Measurements from ENCODE around the gene CTR9.
"Not testable (repeated sequence)": the region's sequence is repeated elsewhere in the genome, so short reads cannot be mapped to it uniquely, and the experiment has no call there.

The CTR9 gene

GRCh38 chr11:10807493-10808234, 56.6 kb downstream of the CTR9 start:
- intact Hi-C loops (cut with DNase I), result loop anchor here (2.0 to 10.0 kb wide), 4 partner anchors 51 to 207 kb away; partner anchors contain the start of genes CTR9 and ZBED5
- DNase-seq, result peak; percentile 55 to 91 (median 77)

- intact Hi-C loops (cut with DNase I), result loop anchor here (2.0 to 10.0 kb wide), 4 partner anchors 51 to 207 kb away; partner anchors contain the start of genes CTR9 and ZBED5
- no peak for DNase-seq
Measured at GRCh38 chr11:10808235-10808552, 57.1 kb downstream of the CTR9 start.

GRCh38 chr11:10808553-10809372, 57.7 kb downstream of the CTR9 start, which contains the start of gene EIF4G2:
TSS of gene EIF4G2 (minus strand) at chr11:10808926.
- intact Hi-C loops (cut with DNase I), result loop anchor here (2.0 to 10.0 kb wide), 4 partner anchors 50 to 206 kb away; partner anchors contain the start of genes CTR9 and ZBED5
- DNase-seq, result peak; percentile 97 to 100 (median 99)

- DNase-seq, result peak in 33 of 42 donors; percentile 33 to 77 (median 57)
- intact Hi-C loops (cut with DNase I), result loop anchor here (2.0 to 10.0 kb wide), 4 partner anchors 49 to 205 kb away; partner anchors contain the start of genes CTR9 and ZBED5
Measured at GRCh38 chr11:10809373-10810160, 58.5 kb downstream of the CTR9 start.

- intact Hi-C loops (cut with DNase I), result no loop called here
- no peak for DNase-seq
Measured at GRCh38 chr11:10813945-10814344, 62.9 kb downstream of the CTR9 start.

GRCh38 chr11:10818594-10818993, 67.5 kb downstream of the CTR9 start:
- DNase-seq, result no peak
- intact Hi-C loops (cut with DNase I), result no loop called here

- intact Hi-C loops (cut with DNase I); DNase-seq: not testable (repeated sequence)
Measured at GRCh38 chr11:10822491-10822890, 71.4 kb downstream of the CTR9 start.

- intact Hi-C loops (cut with DNase I), result no loop called here
- no peak for DNase-seq
Measured at GRCh38 chr11:10823152-10823579, 72.1 kb downstream of the CTR9 start.

- no peak for DNase-seq
- intact Hi-C loops (cut with DNase I), result no loop called here
Measured at GRCh38 chr11:10824888-10825287, 73.8 kb downstream of the CTR9 start.

- intact Hi-C loops (cut with DNase I), result no loop called here
- DNase-seq, result no peak
Measured at GRCh38 chr11:10828402-10828801, 77.4 kb downstream of the CTR9 start.

- intact Hi-C loops (cut with DNase I), result no loop called here
- no peak for DNase-seq
Measured at GRCh38 chr11:10829139-10829538, 78.1 kb downstream of the CTR9 start.
